Activated CD4-positive, alpha-beta T cell treated with anti-CD3 and anti-CD28 coated beads for 24 hours (primary cell): ENCODE measurements around the gene LHFPL2.

Experiments
- DNase-seq, 2 donors: peaks; one replicate each; pipeline ENCODE4 v3.0.0-alpha.2; 2020; ENCODE audit warnings: low read depth in 2 of 2

The LHFPL2 gene

DNA sequence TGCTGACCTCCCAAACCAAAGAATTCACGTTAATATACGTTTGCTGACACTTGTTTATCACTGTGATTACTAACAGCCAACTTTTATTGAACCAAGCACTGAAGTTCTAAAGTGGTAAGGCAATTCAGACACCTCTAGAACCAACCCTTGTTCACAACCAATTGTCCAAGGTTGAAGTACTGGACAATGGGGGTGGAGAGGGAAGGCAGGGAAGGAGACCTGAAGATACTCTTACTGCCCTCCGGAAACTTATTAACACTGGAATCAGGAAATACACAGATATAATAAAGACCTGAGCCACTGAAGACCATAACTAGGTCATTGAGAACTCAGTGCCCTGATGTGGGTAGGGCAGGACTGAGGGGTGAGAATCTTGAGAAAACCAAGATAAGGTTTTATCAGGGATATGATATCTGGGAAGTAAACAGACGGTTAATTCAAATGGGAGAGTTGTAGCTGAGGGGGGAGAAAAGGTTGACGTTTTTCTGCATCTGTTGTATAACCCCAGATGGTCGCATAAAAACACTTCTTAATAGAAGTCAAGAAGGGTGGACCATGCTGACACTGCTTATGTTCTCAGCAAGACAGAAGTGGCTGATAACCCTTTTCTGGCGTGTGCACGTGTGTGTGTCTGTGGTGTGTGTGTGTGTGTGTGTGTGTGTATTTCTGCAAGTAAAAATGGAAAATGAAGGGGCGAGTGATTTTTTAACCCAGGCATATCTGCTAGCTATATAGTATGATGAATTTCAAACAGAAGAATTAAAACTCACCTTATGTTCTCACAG is 125.9 kb downstream of the LHFPL2 start:
- DNase-seq, result no peak

- no peak for DNase-seq
Measured at GRCh38 chr5:78521455-78521854, 127.1 kb downstream of the LHFPL2 start.

GRCh38 chr5:78519198-78519941 is 129.2 kb downstream of the LHFPL2 start:
- no peak for DNase-seq

DNA sequence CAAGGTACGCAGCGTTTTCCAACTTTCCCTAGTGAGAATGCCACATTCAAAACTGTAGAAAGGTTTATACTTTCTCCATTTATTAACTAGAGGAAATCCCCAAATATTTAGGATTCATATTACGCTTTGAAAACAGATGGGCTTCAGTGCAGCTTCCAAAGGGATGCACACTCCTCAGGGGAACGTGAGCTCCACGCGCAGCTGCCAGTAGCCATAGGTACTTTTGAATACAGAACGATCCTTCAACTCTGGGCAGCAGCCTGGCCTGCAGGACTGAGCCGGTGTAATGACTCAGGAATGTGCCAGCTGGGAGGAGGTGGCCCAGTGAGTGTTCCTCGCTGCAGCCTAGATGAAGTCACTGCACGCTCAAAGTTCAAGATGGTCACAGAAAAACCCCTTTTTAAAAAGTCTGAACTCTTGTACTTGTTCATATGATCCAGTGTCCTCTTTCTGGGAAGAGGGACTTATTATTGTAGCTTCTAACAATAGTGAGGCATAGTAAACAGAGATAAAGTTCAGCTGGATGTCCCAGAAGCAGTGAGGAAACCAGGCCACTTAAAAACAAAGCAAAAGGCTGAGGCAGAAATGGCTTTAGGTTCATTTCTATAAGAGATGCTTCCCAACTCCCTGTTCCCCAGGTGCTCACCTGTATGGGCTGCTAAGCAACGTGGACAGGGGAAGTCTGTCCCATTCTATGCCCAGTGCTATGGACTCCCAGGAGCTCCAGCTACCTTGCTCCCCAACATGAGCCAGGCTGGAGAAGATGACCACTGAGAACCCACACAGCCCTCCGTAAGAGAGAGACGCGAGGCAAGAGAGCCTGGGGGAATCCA is 130.0 kb downstream of the LHFPL2 start:
- DNase-seq, result no peak

- DNase-seq, result no peak
Measured at GRCh38 chr5:78515670-78516069, 132.9 kb downstream of the LHFPL2 start.

DNA sequence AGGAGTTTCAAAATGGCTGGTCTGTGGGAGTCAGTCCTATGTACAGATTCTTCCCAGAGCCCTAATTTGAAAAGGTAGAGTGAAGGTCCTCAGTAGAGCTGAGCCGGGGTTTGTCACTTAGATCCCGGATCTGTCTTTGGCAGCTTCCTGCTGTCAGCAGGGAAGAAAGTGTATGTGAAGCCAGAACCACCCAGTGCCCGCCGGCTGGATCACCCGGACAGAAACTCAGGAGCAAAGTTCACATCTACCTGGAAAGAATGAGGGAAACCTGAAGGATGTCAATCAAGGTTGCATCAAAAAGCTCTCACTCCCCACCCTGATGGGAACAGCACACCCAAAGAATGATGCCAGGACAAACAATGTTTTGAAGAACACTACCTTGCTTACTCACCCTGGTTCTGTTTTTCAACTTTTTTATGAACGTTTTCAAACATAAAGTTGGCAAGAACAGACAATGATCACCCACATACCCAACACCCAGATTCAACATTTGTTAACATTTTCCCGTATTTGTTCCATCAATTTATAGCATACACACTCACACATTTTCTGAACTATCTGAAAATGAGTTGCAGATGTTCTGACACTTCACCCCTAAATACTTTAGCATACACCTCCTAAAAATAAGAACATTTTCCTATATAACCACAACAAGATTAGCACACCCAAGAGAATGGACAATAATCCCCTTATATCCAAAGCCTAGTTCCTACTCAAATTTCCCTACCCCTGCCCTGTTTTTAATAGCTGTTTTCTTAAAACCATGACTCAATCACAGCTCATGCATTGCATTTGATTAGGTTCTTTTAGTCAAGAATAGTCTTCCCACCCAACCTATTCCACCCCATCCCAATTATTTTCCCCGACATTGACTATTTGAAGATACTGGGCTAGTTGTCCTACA is 133.9 kb downstream of the LHFPL2 start:
- DNase-seq, result no peak

GRCh38 chr5:78513441-78513840 is 135.1 kb downstream of the LHFPL2 start:
- DNase-seq, result no peak

- no peak for DNase-seq
Measured at GRCh38 chr5:78512435-78512834, 136.1 kb downstream of the LHFPL2 start.

- no peak for DNase-seq
Measured at GRCh38 chr5:78511121-78511906, 137.3 kb downstream of the LHFPL2 start.

- peak in 1 of 2 donors; percentile 22 for DNase-seq
Measured at GRCh38 chr5:78509884-78510769, 138.4 kb downstream of the LHFPL2 start.

DNA sequence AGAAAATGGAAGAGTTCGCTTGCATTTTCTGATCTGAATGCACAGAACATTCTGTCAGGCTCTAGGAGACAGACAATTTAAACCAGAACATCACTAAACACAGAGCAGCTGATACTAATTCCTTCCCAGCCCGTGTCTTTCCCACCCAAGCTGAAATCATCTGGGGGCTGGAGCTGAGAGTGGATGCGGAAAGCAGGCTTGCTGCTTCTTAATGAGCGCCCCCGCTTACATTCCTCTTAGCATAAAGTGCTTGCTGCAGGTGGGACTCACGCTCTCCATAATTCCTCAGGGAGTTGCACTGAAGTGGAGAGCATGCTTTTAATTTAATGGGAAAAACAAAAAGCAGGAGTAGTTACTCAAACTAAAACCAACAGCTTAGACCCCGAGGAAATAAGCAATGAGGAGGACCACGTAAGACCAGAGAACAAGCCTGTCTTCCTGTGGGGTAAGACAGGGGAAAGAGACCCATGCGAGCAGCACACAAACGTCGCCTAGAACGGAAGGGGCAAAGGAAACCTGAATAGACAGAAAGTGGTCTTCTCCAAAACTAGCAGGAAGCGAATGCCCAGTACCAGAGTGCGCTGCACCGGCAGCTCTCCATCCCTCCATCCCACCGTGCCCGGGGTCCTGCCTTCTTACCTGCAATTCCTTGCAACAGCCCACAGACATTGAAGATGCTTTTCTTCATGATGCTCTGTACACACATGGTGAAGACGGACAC is 139.3 kb downstream of the LHFPL2 start:
- no peak for DNase-seq

- no peak for DNase-seq
Measured at GRCh38 chr5:78508186-78508765, 140.3 kb downstream of the LHFPL2 start.

- DNase-seq, result no peak
Measured at GRCh38 chr5:78507531-78507930, 141.0 kb downstream of the LHFPL2 start.

GRCh38 chr5:78506261-78507024 is 142.1 kb downstream of the LHFPL2 start:
- no peak for DNase-seq

- no peak for DNase-seq
Measured at GRCh38 chr5:78505860-78506259, 142.7 kb downstream of the LHFPL2 start.

DNA sequence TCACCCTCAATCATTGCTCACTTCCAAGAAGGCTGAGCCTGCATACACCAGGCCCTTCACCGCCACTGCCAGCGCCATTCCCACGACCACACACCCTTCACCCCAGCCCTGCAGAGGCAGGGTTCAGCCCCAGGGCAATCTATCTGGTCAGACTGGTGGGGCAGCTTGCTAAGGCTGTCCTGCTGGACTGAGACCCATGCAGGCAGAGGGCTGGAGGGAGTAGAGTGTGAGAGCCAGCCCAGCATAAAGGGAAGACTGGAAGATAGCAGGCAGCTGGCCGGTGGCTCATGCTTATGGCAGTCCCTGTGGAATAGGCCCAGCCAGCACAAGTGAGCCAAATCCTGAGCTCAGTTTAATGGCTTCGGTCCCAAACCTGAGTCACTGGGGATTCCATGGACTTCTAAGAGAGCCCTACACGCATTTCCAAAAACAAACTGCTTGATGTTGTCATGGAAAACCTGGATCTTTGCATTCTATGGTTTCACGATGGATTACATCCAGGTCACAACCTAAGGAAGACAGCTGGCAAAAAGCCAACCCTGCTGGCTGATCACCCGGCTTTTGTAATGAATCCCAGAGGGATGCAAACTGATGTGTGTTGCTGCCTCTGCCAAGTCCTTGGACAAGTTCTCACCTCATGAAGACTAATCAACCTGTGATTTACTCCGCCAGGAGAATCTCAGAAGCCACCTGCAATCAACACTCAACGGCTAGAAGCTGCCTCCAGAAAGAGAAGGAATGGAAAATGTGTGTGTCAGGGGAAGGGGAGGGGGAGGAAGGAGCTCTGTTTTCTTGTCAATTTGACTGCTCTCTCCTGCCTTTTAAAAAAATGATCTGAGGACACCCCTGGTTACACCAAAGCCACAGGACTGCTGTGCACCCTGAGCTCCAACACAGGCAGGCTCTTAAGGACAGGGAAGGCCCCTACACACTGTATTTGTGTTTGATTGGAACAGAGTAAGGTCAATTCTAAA is 143.6 kb downstream of the LHFPL2 start:
- no peak for DNase-seq
